Hematopoietic multipotent progenitor cell treated with erythropoietin and hydrocortisone succinate and interleukin-3 and kit ligand, for 4 days (in vitro differentiated cells): ENCODE measurements around the gene GSE1.

Experiments
- DNase-seq: peaks from one replicate; pipeline ENCODE4 v3.0.0-alpha.2; 2015

The GSE1 gene

DNA sequence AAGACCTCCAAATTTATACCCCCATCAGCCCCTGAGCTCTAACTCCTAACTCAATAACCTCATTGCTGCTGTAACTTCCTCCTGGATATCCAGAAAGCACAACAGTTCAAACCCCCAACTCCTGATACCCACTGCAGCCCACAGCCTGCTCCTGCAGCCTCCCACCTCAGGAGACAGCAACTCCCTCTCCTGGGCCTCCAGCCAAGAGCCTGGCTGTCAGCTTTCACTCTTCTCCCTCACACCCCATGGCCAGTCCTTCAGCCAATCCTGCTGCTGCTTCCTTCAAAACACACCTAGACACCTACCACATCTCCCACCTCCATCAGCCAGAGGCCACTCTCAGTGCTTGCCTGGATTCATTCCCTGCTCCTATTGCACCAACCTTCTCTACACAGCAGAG is 70.2 kb downstream of the GSE1 start:
- no peak for DNase-seq

DNA sequence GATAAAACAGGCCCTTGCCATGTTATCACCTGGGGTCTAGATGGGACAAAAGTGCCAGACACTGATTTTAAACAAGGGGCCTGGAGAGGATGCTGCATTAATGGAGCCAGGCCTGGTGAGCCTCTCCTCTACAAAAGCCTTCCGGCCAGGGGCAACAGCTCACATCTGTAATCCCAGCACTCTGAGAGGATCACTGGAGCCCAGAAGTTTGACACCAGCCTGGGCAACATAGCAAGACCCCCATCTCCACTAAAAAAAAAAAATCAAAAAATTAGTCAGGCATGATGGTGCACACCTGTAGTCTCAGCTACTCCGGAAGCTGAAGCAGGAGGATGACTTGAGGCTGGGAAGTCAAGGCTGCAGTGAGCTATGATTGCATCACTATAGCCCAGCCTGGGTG is 72.1 kb downstream of the GSE1 start:
- DNase-seq, result no peak

- DNase-seq, result no peak
Observed at GRCh38 chr16:85686912-85687591, 73.9 kb downstream of the GSE1 start.

GRCh38 chr16:85687651-85688471 is 74.7 kb downstream of the GSE1 start:
- DNase-seq, result no peak

DNA sequence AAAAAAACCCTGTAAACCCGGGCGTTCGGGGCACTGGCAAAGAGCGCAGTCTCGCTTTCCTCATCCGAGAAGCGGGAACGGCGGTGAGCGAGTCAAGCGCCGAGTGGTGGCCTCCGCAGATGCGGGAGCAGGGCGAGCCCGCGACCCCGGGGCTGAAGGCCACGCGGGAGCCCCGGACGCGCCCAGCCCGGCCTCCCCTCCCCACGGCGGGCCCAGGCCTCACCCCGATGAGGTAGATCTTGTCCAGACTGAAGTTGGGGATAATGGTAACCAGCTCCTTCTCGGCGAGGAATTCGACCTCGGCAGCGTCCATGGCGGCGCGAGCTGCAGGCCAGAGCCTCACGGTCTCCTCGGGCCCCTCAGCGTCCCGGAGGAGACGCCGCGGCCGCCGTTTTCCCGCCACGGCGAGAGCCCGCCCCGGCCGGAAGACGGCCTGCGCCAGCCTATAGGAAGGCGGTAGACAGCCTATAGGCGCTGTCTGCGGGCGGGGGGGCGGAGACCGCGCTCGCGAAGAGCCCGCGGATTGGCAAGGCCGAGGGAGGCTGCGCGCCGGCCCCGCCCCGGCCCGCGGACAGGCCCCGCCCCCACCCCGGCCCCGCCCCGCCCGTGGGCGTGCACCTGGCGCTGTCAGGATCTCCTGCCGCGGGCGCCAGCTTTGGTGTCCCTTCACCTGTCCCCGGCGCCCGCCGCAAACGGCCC is 75.6 kb downstream of the GSE1 start, which contains the start of gene GINS2:
TSS of gene GINS2 (minus strand) at position 369 of the 699 bp plus-strand sequence. CDS start at position 313, 56 bp downstream.
- DNase-seq, result peak; percentile 97

DNA sequence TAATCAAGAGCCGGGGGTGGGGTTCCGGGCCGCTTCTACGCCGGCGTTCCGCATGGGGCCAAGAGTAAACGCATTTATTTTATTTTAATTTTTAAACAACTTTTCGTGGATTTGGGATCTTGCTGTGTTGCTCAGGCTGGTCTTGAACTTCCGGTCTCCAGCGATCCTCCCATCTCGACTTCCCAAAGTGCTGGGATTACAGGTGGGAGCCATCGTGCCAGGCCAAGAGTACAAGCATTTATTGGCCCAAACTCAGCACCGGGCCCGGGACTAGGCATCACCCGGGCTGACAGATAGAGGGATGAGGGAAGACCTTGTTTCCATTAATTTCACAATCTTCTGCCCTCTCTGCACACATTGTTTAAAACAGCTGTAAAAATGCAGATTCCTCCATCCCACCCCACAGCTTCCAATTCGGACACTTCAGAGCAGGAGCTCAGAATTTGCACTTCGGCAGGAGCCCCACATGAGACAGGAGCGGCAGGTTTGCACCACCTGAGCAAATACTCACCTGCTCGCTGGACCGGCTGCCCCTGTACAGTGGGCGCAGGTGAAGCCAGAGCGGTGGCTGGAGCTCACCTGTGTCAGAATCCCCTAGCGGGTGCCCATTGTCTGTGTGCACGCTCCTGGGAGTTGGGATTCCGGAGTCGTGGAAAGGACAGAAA is 76.3 kb downstream of the GSE1 start:
- DNase-seq, result no peak

- no peak for DNase-seq
Observed at GRCh38 chr16:85689950-85690320, 76.8 kb downstream of the GSE1 start.

GRCh38 chr16:85690469-85691064 is 77.4 kb downstream of the GSE1 start:
- no peak for DNase-seq

DNA sequence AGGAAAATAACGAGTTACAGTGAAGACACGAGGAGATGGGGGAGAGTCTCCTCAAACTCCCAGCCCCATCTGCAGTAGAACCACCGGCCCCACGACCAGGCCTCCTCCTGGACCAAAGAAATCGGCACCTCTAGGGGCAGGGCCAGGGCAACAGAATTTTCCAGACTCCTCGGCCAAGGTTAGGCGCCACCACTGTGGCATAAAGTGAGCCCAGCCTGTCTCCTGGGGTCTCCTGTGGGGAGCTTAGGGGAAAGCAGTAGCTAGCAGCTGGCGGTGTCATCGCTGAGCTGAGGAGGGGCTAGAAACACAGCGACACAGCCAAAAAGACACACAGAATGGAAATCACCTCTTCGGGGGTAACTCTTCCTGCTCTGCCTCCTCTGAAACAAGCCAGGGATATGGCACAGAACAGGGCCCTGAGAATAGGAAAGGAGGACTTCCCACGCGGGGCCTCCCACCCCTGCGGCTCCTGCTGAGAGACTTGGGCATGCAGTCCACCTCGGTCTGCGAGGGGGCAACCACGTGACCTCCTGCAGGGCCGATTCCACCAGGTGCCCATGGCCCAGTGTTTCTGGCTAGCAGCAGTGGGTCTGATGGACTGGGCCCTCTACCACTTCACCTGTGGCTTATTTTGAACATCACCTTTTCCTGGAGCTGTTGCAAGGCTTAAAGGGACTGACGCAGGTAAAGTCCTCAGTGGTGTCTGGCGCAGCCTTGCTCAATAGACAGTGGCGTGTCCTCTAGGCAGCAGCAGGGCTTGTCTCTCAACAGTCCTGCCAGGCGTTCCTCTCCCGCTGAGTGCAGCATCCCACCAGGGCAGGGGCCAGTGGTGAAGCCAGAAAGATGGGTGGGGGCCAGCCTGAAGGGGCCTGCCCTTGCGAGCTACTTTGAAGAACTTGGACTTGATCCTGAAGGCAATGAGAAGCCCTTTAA is 82.3 kb downstream of the GSE1 start:
- DNase-seq, result no peak

GRCh38 chr16:85696781-85697180 is 83.7 kb downstream of the GSE1 start:
- DNase-seq, result no peak

- no peak for DNase-seq
Observed at GRCh38 chr16:85697431-85697830, 84.3 kb downstream of the GSE1 start.

- no peak for DNase-seq
Observed at GRCh38 chr16:85698459-85698891, 85.4 kb downstream of the GSE1 start.

DNA sequence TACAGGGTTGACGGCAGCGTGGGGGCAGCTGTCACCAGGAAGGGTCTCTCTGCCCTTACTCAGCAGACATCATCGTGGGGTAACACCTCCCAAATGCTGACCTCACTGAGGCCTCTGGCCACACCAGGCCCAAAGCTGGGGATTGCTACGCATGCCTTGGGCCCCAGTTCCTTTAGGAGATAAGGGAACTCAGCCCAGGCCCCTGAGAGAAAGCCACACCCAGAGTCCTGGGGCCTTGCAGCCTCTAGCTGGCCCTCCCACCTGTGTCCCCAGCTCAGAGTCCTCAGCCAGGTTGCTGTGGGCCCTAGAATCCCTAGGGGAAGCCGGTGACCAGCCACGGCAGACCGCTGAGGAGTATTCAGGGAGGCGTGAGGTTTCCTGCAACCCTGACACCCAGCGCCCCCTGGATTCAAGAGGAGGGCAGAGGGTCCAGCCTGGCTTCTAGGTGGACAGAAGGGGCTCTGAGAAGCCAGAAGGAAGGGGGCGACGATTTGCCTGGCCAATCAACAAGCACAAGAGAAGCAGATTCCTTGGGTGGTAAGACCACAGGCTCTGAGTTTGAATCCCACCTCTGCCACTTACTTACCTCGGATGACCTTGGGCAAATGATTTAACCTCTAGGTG is 85.9 kb downstream of the GSE1 start:
- DNase-seq, result peak; percentile 30

GRCh38 chr16:85699628-85700027 is 86.5 kb downstream of the GSE1 start:
- peak; percentile 28 for DNase-seq

GRCh38 chr16:85704011-85704410 is 90.9 kb downstream of the GSE1 start:
- no peak for DNase-seq

DNA sequence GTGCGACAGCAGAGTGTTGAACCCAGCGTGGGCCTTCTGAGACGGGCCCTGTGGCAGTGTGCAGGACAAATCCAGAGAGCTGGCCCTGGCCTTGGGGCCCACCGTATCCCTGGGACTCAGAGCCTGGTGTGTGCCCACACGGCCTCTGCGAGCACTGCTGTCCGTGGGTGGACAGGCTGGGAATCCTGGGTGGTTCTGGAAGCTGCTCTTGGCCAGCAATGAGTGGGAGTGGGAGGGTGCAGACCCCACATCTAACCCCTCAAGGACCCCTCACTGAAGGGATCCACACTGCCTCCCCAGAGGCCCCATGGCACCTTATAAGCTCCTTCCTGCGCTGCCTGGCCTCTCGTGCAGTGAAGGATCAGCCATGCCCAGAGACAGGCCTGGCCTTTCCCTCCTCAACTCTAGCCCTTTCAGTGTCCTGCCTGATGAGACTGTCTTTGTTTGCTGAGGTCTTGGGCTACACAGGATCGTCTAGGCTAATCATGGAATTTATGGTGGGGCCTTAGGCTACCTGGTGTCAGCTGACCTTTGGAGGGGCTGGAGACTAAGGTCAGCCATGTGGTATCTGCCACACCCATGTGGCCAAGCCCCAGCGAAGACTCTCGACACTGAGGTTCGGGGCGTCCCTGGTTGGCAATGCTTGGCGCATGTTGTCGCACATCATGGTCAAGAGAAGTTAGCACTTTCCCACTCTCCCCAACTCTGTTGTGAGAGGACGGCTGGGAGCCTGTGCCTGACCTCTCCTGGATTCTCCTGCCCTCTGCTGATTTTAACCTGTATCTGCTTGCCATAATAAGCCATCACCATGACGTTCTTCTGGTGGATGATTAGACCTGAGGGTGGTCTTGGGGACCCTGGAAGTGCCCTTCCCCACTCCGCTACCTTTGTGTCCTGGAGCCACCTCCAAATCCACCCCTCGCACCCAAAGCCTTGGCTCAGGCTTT is 92.1 kb downstream of the GSE1 start:
- DNase-seq, result no peak

GRCh38 chr16:85706449-85707034 is 93.4 kb downstream of the GSE1 start:
- DNase-seq, result no peak

- DNase-seq, result no peak
Observed at GRCh38 chr16:85707528-85708095, 94.5 kb downstream of the GSE1 start.

DNA sequence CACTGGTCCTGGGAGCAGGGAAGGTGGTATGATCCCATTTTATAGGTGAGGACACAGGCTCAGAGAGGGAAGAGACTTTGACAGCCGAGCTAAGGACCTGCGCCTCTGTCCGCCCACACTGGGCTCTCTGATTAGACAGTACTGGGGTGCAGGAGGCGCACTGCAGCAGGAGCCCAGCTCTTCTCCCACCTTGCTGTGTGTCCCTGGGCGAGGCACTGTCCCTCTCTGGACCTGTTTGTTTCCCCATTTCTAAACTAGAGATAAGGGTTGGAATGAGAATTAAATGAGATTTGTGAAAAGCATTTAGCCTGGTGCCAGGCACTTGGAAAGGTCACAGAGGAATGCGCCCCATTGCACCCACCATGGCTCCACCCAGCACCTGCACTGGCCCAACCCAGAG is 95.2 kb downstream of the GSE1 start:
- no peak for DNase-seq
